ENCODE data around the gene ASIC3.

Gene ASIC3

DNA sequence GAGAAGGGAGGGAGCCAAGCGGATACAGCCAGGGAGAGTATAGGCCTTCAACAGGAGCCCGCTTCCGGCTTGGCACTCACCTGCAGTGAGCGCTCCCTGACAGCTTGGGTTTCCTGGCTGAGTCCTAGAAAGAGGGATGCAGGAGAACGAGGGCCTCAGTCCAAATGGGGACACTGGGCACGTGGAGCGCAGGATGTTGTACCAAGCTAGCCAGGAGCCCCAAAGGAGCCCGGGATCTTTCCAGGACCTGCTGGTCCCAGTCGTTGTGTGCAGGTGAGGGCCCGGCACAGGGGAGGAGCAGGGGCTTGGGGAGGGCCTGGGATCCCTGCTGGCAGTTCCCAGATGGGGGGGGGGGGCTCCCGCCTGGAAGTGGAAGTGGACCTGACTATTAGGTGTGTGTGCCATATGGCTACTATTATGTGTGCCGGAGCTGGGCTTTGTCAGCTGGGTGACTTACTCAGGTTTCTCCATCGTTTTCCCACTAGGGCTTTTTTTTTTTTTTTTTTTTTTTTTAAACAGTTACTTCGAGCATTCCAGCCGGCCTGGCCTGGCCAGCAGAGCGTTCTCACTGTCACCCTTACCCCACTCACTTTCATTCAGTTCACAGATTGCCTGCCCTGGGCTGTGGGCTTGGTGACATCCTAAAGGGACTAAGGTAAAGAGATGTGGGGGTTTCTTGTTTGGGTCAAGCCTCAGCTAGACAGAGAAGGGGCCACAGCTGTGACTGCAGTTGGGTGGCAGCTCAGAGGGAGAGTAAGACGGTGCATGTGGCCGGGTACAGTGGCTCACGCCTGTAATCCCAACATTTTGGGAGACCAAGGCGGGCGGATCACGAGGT lies 41.8 kb downstream of the ASIC3 start:
- DNase-seq (ENCODE audit: insufficient read length, low spot score) (no peak), FAIRE-seq (no peak)
- TF ChIP-seq POLR2A (IDR thresholded peaks at IDR 0.05; ENCODE audit: low read depth, low read length) = no peak

DNA sequence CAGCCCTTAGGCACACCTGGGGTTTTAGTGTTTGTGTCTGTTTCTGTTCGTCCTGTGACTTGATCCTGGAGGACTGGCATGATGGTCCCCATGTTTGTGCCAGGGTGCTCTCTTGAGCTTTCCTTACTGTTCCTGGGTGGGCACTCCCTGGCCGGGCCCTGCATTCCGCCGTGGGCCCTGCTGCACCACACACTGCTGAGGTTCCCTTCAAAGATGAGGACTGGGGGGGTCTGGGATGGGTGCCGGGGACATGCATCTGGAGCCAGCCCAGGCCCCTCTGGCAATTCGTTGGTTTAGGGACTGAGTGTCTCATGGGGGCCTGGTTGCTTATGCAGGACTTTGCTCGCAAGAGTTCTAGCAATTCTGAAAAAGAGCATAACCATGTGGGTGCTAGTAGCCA lies 42.7 kb downstream of the ASIC3 start:
- DNase-seq (ENCODE audit: insufficient read length, low spot score) (no peak), FAIRE-seq (no peak)
- no peak for TF ChIP-seq POLR2A (IDR thresholded peaks at IDR 0.05; ENCODE audit: low read depth, low read length)

DNA sequence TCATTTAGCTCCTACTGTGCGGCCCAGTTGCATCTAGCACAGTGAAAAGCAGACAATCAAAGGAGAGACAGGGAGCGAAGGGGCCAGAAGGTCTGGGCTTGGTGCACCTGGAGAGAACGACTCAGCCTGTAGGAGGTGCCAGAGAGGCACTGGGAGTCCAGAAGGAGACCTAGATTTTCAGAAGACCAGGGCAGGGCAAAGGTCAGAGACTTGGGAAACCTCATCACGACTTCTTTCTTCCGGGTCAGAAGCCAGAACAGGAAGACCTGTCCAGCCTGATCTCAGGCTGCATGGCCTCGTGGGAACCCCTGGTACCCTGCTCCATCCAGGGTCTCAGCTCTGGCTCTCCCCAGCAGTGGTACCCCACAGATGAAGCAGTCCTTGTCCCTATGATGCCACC lies 43.1 kb downstream of the ASIC3 start:
- TF ChIP-seq POLR2A (IDR thresholded peaks at IDR 0.05; ENCODE audit: low read depth, low read length) = no peak
- FAIRE-seq = no peak
- no peak for DNase-seq (ENCODE audit: insufficient read length, low spot score)

DNA sequence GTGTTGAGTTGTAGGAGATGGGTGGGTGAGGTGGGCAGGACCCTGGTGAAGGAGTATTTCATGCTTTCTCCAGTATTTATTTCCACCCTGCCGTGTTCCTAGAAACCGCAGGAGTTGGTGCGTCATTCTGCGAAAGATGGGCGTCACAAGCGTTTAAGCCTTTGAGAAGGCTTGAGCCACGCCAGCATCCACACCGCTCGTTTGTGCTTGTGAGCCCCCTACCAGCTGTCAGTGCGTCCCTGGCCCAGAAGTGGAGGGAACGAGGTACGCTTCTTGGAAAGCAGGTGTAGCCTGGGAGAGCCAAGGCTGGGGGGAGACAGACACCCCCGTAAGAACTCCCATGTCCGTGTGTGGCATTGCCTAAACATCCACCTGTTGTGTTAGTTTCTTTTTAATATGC lies 43.7 kb downstream of the ASIC3 start:
- DNase-seq (ENCODE audit: insufficient read length, low spot score) = no peak
- no peak for TF ChIP-seq POLR2A (IDR thresholded peaks at IDR 0.05; ENCODE audit: low read depth, low read length)
- no peak for FAIRE-seq

GRCh38 chr7:151093748-151094147 lies 45.4 kb downstream of the ASIC3 start:
- no peak for TF ChIP-seq POLR2A (IDR thresholded peaks at IDR 0.05; ENCODE audit: low read depth, low read length)
- FAIRE-seq (no peak), DNase-seq (ENCODE audit: insufficient read length, low spot score) (no peak)

DNA sequence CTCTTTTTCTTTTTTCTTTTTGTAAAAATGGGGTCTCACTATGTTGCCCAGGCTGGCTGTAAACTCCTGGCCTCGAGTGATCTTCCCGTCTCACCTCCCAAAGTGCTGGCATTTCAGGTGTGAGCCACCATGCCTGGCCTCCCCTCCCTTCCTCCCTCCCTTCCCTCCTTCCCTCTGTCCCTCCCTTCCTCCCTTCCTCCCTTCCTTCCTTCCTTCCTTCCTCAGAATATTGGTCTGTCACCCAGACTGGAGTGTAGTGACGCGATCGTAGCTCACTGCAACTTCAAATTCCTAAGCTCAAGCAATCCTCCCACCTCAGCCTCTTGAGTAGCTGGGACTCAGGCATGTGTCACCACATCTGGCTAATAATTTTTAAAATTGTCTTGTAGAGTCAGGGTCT lies 46.3 kb downstream of the ASIC3 start:
- TF ChIP-seq POLR2A (IDR thresholded peaks at IDR 0.05; ENCODE audit: low read depth, low read length) = no peak
- no peak for DNase-seq (ENCODE audit: insufficient read length, low spot score)
- FAIRE-seq = no peak

DNA sequence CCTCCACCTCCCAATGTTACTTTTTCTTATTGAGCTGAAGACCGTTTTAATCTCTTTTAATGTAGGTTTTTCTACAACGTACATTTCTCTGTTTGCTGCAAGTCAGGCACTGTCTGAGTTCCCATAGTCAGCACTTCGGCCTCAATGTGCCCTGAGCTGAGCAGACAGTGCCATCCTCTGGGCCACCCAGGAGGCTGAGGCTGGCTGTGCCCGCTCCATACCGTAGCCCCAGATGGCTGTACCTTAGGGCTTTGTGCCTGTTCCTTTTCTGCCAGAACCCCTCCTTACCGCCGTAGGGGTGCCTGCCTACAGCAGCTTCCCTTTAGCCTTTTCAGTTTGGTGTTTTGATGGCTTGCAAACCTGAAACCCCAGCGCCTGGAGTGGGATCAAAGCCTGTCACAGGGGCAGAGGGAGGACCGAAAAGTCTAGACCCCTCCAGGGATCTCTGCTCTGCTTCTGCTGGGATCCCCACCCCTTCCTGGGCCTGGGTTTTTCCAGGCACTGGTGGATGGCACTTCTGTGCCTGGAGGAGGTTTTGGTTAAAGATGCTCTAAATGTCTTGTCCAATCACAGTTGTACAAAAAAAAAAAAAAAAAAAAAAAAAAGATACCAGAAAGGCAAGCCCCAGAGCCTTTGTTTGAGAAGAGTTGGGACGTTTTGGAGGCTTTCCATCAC lies 46.9 kb downstream of the ASIC3 start:
- no peak for TF ChIP-seq POLR2A (IDR thresholded peaks at IDR 0.05; ENCODE audit: low read depth, low read length)

DNA sequence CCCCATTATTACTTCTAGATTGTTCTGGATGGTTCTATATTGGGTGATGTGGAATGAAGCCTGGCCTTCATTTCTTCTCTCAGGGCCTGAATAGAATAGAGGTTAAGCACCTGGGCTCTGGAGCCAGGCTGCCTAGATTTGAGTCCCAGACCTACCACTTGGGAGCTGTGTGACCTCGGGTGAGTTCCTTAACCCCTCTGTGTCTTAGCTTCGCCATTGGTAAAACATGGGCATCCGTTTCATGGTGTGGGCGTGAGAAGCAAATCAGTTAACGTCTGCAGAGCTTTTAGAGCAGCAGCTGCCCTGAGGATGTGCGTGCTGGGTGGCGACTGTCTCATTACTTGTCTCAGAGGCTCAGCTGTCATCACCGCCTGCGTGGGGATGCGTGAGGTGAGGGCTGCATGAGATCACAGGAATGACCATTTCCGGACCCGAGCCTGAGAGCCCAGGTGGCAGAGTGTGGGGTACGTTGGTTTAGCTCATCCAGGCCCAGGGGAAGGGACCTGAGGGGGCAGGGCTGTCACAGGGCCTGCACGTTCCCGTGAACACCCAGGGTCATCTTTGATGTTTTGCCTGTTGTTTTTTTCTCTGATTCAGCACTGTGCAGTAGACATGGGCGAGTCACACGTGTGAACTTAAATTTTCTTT lies 47.6 kb downstream of the ASIC3 start:
- FAIRE-seq = no peak
- DNase-seq (ENCODE audit: insufficient read length, low spot score) = no peak
- TF ChIP-seq POLR2A (IDR thresholded peaks at IDR 0.05; ENCODE audit: low read depth, low read length) = no peak

More for the DNA sequence above, 46.9 kb downstream of the ASIC3 start:
- DNase-seq (ENCODE audit: insufficient read length, low spot score) (no peak), FAIRE-seq (no peak)

DNA sequence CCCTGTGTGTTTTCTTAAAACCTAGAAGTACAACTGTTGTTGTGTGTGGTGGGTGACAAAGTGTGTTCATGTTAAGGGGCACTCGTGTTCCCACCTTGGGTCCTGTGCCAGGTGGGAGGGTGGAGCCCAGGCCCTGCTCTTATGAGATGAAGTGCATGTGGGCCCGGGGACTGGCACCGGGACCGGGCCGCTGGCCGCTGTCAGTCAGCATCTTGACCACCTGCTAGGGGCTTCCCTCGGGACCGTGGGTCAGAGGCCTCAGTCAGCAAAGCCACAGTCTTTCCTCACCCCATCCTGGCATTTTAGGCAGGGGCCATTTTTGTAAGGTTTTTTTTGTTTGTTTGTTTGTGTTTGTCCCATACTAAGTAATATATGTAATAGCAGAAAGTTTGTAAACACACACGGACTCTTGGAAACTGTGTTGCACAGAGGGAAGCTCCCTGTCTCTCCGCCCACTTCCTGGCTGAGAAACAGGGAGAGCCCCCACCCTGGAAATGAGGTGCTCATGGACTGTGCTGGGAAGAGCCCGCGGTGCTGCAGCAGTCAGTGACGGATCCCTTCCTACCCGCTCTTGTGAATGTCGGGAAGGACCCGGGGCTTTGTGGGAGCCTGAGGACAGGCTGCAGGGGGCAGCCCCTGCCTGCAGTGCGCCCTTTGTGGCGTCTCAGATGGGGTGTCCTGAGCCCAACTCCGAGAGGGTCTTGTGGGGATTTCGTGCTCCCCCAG lies 51.3 kb downstream of the ASIC3 start:
- no peak for FAIRE-seq
- no peak for TF ChIP-seq POLR2A (IDR thresholded peaks at IDR 0.05; ENCODE audit: low read depth, low read length)

DNA sequence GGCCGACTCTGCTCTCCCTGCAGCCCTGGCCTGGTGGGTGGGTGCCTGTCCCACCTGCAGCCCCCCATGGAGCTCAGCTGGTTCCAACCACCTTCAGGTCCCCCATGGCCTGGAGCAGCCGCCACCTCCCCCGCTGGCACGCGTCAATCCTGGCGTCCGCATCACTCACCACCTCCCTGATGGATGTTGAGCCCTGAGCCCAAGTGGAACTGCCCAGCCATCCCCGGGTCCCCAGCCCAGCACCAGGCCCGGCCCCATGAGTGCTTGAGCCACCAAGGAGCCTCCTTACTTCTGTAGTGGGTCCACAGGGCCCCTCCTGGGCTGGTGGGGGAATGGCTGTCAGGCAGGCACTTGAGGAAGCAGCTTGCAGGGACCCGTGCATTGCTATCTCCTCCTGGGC lies 52.6 kb downstream of the ASIC3 start:
- DNase-seq (ENCODE audit: insufficient read length, low spot score) (no peak), FAIRE-seq (no peak)
- no peak for TF ChIP-seq POLR2A (IDR thresholded peaks at IDR 0.05; ENCODE audit: low read depth, low read length)

More for the DNA sequence above, 51.3 kb downstream of the ASIC3 start:
- no peak for DNase-seq (ENCODE audit: insufficient read length, low spot score)

- DNase-seq (ENCODE audit: insufficient read length, low spot score) (no peak), FAIRE-seq (no peak)
- no peak for TF ChIP-seq POLR2A (IDR thresholded peaks at IDR 0.05; ENCODE audit: low read depth, low read length)
Observed at GRCh38 chr7:151101621-151102396, 53.5 kb downstream of the ASIC3 start.

All from H54 (cell line).